PFSK-1 (cell line): ENCODE measurements around the gene PGAM1.

Experiments
- SIN3A ChIP-seq: IDR thresholded peaks from 2 replicates; pipeline ENCODE4 v1.6.1; 2012; ENCODE audit warnings: mild to moderate bottlenecking, low read length, moderate library complexity, borderline replicate concordance; ENCODE audit not compliant: insufficient read depth
- TAF1 ChIP-seq: IDR thresholded peaks from 2 replicates; pipeline ENCODE4 v1.6.1; 2012; ENCODE audit warnings: low read length, control low read depth, borderline replicate concordance; ENCODE audit not compliant: insufficient read depth

- TF ChIP-seq TAF1 (no peak), SIN3A (no peak)
Observed at GRCh38 chr10:97428572-97428981, 2.6 kb downstream of the PGAM1 start.
